GM12874 (cell line): ENCODE data around the gene MAGI3.

Source experiments
- TF ChIP-seq, protein P1 (sequence below): IDR thresholded peaks from 2 replicates; pipeline ENCODE4 v1.5.1; 2011; ENCODE audit warnings: low read depth, mild to moderate bottlenecking, control low read depth, low read length, moderate library complexity; ENCODE audit not compliant: insufficient read depth

Gene MAGI3

GRCh38 chr1:113734357-113735055, 344.2 kb downstream of the MAGI3 start:
- TF ChIP-seq, protein P1, sequence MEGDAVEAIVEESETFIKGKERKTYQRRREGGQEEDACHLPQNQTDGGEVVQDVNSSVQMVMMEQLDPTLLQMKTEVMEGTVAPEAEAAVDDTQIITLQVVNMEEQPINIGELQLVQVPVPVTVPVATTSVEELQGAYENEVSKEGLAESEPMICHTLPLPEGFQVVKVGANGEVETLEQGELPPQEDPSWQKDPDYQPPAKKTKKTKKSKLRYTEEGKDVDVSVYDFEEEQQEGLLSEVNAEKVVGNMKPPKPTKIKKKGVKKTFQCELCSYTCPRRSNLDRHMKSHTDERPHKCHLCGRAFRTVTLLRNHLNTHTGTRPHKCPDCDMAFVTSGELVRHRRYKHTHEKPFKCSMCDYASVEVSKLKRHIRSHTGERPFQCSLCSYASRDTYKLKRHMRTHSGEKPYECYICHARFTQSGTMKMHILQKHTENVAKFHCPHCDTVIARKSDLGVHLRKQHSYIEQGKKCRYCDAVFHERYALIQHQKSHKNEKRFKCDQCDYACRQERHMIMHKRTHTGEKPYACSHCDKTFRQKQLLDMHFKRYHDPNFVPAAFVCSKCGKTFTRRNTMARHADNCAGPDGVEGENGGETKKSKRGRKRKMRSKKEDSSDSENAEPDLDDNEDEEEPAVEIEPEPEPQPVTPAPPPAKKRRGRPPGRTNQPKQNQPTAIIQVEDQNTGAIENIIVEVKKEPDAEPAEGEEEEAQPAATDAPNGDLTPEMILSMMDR = no peak
